HG02870 (cell line): Measurements from ENCODE around the gene KIF4B.
"Not testable (repeated sequence)": the region's sequence is repeated elsewhere in the genome, so short reads cannot be mapped to it uniquely, and the experiment has no call there.

Experiments used
- ATAC-seq: cut with Tn5 transposase; IDR thresholded peaks from one replicate; pipeline ENCODE4 v1.9.1; 2021; ENCODE audit warnings: mild to moderate bottlenecking, moderate library complexity; ENCODE audit not compliant: unreplicated experiment

Gene KIF4B

GRCh38 chr5:155006265-155006664 is 7.3 kb upstream of the KIF4B start:
- ATAC-seq = not testable (repeated sequence)

- no peak for ATAC-seq
Measured at GRCh38 chr5:155008669-155009068, 4.9 kb upstream of the KIF4B start.

- ATAC-seq = no peak
Measured at GRCh38 chr5:155010881-155011280, 2.7 kb upstream of the KIF4B start.

GRCh38 chr5:155015239-155015638 is 1.7 kb downstream of the KIF4B start:
- ATAC-seq = peak; percentile 26

GRCh38 chr5:155017610-155018009 is 4.1 kb downstream of the KIF4B start:
- ATAC-seq = peak; percentile 99

- ATAC-seq = no peak
Measured at GRCh38 chr5:155019601-155020226, 6.2 kb downstream of the KIF4B start.

- ATAC-seq = no peak
Measured at GRCh38 chr5:155021842-155022241, 8.3 kb downstream of the KIF4B start.

- ATAC-seq = no peak
Measured at GRCh38 chr5:155023320-155023719, 9.8 kb downstream of the KIF4B start.

GRCh38 chr5:155024015-155024414 is 10.5 kb downstream of the KIF4B start:
- ATAC-seq = no peak

- no peak for ATAC-seq
Measured at GRCh38 chr5:155025895-155026294, 12.3 kb downstream of the KIF4B start.

- no peak for ATAC-seq
Measured at GRCh38 chr5:155027993-155028629, 14.6 kb downstream of the KIF4B start.

- ATAC-seq = no peak
Measured at GRCh38 chr5:155029240-155029639, 15.7 kb downstream of the KIF4B start.

- not testable (repeated sequence) for ATAC-seq
Measured at GRCh38 chr5:155034145-155034744, 20.7 kb downstream of the KIF4B start.

- ATAC-seq = not testable (repeated sequence)
Measured at GRCh38 chr5:155035087-155035486, 21.5 kb downstream of the KIF4B start.

GRCh38 chr5:155040984-155041653 is 27.6 kb downstream of the KIF4B start:
- ATAC-seq = no peak

GRCh38 chr5:155044591-155044990 is 31.0 kb downstream of the KIF4B start:
- no peak for ATAC-seq

- ATAC-seq = no peak
Measured at GRCh38 chr5:155046591-155046990, 33.0 kb downstream of the KIF4B start.

- ATAC-seq = no peak
Measured at GRCh38 chr5:155047818-155048217, 34.3 kb downstream of the KIF4B start.

- ATAC-seq = no peak
Measured at GRCh38 chr5:155049569-155050383, 36.2 kb downstream of the KIF4B start.

- ATAC-seq = no peak
Measured at GRCh38 chr5:155050384-155051019, 36.9 kb downstream of the KIF4B start.
